GM21447 (cell line): ENCODE data around the gene CDC5L.
A peak's percentile ranks its signal among the peaks of the same experiment; 100 is the strongest.
"Not testable (repeated sequence)": the region's sequence is repeated elsewhere in the genome, so short reads cannot be mapped to it uniquely, and the experiment has no call there.

Experiments
- ATAC-seq: cut with Tn5 transposase; IDR thresholded peaks from one replicate; pipeline ENCODE4 v1.9.1; 2021; ENCODE audit not compliant: unreplicated experiment

CDC5L gene

DNA sequence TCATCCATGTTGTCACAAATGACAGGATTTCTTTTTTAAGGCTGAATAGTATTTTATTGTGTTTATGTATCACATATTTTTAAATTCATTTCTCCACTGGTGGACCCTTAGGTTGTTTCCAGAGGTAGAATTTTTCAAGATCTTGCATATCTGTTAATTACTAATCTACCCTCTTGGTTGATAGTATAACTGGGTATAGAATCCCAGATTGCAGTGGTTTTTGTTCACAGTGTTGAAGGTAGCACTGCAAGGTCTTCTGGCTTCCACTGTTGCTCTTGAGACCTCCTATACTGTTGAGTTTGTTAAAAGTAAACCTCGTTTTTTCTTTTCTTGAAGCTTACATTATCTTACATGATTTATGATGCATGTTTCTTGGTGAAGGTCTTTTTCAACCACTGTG is 22.9 kb downstream of the CDC5L start:
- ATAC-seq, result no peak

DNA sequence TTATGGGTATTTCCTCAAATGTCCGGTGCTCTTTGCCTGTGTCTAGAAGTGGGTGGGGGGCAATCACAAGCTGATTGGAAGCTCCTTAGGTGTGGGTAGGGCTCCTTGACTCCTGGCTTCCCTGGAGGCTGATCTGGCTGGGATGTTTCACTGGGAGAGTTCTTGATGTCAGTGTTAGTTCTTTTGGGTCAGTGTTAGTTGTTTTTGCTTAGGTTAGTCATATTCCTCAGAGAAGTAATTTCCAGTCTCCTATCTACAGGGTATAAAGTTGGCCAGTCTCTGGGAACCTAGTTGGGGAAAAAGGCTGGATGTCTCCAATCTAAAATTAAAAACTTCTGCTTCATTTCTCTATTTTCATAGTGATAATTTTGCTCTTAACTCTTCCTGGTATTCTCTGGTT is 23.6 kb downstream of the CDC5L start:
- ATAC-seq, result no peak

DNA sequence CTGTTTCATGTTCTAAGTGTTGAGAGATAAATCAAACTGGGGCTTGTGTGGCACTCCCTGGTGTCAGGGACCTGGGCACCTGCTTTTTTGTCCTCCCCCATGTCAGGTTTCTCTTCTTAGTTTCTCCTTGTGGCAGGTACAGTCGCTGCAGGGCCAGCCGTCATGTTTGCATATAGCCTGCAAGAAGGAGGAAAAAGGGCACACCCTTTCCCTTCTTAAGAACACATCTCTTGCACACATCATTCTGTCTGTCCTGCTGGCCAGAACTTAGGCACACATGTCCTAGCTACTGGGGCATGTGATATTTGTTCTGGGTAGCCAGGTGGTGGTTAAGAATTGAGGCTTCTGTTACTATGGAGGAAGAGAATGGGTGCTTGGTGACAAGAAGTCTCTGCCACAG is 27.9 kb downstream of the CDC5L start:
- ATAC-seq, result no peak

DNA sequence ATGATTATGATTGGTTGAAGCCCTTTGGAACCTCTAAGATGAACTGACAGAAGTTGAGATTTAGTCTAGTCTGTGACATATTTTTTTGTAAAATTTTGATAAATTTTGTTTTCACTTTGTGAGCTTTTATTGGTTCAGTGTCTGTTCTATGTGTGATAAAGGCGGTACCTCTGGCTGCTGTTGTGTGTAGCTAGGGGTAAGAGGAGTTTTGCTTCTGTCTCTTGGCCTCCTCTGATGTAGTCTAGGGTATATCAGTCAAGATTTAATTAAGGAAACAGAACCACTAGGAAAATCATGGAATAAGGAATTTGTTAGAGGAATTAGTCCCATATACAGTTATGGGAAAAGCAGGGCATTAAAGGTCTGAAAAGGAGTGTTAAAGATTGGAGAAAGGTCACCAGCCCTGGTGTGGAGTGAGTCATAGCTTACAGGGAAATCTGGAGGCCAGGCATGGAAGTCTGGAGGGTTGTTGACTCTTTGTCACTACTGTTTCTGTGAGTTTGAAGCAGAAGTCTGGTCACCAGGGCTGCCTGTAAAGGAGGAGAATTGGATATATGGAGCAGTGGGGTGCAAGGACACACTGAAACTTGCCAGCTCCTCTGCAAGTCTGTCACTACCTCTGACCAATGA is 28.5 kb downstream of the CDC5L start:
- ATAC-seq, result no peak

DNA sequence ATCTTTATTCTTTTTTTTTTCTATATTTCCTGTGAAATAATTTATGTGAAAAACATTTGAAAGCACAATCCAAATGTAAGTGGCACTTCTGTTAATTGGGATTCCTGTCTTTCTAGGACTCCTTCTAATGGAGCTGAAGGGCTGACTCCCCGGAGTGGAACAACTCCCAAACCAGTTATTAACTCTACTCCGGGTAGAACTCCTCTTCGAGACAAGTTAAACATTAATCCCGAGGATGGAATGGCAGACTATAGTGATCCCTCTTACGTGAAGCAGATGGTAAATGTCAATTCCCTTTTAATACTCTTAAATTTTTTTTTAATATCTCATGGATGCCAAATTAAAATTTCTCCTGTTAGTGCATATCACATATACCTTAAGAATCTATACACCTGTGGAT is 35.0 kb downstream of the CDC5L start:
- ATAC-seq, result no peak

DNA sequence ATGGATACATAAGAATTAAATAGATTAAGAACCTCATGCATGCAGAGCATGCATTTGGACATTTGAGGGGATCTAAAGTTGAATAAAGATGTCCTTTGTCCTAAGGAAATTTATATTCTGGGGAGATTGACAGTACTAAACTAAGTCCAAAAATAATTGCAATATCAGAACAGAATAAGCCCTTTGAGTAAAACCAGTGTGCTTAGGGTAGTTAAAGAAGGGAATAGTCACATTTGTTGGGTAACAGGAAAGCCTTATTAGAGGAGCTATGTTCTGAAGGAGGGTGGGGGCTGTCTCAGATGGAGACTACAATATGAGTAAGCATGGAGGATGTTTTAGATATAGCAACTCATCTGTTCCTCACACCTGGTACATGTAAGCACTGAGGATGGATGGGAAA is 35.8 kb downstream of the CDC5L start:
- no peak for ATAC-seq

DNA sequence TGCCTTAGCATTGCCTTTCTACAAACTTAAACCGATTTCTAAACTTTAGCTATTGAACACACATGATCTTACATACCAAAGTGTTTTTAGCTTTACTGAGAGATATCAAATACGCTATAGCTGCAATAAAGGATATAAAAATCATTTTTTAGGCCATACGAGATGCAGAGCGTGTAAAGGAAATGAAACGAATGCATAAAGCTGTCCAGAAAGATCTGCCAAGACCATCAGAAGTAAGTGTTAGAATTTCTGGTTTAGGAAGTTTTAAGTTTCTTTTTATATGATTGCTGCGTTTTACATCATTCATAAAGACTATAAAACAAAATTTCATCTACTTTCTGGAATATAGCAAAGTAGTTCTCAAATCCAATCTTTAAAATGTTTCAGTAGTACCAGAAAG is 38.4 kb downstream of the CDC5L start:
- no peak for ATAC-seq

DNA sequence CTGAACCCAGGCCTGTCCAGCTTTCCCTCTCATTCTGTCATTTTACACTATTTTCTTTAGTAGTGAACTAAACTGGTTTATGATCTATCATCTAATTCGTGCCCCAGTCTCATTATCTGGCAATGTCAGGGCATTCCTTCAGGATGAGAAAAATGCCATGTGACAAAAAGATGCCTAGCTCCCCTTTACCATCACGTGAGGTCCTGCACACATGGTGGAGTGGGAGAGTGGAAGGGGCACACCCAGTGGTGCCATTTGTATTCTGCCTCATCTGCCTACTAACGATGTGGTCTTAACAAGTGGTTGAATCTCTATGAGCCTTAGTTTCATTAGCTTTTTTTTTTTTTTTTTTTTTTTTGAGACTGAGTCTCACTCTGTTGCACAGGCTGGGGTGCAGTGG is 41.2 kb downstream of the CDC5L start:
- no peak for ATAC-seq

DNA sequence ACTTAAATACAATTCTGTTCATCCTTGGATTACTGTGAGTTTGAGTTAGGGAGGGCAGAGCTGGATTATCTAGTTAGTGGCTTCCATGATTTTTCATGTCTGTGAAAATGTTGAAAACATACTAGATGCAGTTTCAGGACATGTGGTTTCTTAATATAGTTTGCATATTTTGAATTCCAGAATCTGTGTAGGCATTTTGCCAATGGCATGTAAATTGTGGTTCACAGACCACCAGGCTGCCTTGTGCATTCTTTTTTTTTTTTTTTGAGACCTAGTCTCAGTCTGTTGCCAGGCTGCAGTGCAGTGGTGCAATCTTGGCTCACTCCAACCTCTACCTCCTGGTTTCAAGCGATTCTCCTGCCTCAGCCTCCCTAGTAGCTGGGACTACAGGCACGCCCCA is 42.8 kb downstream of the CDC5L start:
- ATAC-seq, result no peak

DNA sequence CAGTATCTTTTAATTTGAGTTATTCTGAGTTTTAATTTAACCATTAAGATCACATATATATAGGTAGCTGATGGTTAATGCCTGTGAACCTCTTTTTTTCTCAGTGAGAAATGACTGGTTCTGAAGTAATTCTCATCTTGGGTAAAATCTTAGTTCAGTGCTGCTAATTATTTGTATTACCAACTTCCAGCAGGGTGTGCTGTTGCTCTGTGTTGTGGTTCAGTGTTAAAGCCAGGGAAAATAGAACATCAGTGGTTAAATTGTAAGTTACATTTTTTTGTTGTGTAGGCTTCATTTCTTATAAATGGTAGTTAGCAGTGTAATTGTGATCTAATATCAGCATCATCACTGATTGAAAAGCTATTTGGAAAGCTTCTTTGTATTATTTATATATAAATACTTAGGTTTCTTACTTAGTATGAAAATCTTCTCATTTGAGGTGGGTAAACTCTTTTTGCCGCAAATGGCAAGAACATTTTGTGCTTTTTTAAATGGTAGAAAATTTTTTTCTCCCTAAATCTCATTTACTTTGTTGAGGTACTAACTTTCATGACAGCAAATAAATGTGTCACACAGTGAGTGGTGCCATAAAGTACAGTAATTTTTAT is 43.7 kb downstream of the CDC5L start:
- ATAC-seq, result peak; percentile 69

DNA sequence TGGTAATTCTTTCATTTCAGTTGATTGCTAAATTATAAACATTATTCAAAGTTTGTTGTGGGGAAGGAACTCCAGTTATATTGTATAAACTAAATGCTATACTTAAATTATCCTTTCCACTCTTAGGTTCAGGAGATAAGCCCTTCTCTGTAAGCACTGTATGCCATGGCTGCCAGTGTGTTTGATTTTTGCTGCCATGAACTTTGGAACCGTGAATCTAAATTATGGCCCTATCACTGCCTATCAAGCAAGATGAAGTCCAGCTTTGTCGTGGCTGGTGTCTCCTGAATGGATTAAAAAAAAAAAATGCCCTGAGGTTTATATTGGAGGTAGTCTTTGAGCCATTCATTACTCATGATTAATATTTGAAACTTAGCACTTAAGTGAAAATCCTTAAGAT is 44.7 kb downstream of the CDC5L start:
- ATAC-seq, result no peak

DNA sequence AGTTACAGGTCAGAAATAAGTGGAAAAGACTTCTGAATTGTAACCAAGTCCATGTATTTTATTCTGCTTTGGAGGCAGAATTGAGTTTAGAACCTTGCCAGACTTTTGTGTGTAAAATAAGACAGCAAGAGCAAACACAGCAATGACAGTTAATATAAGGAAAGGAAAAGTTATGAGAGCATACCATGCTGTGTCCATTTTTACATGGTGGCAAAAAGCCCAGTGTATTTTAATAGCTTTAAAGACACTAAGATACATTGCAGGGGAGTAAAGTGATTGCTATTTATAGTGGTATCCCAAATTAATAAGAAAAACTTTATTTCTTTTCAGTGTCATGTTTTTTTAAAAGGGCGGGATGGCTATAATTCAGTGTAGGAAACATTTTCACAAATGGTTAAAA is 45.2 kb downstream of the CDC5L start:
- ATAC-seq, result no peak

DNA sequence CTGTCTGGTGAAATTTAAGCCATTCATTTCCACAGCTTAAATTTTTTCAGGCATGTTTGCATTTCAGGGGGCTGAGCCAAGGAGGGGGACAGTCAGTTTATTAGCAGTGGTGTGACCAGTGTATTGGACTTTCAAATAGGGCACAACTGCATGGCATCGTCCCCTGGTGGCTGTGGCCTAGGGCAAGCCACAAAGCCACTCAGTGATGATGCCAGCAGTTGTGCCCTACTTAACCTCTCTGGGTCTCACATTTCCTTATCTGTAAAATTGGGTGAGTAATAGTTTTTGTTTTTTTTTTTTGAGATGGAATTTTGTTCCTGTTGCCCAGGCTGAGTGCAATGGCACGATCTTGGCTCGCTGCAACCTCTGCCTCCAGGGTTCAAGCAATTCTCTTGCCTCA is 48.0 kb downstream of the CDC5L start:
- ATAC-seq, result no peak

DNA sequence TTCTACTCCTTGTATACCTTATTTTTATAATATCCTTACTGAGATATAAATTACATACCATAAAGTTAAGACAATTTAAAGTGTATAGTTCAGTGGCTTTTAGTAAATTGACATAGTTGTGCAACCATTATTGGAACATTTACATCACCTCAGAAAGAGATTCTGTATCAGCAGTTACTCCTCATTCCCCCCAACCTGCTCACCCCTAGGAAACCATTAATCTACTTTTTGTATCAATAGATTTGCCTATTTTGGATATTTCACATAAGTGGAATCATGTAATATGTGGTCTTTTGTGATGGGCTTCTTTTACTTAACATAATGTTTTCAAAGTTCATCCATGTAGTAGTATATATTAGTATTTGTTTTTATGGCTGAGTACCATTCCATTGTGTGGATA is 51.3 kb downstream of the CDC5L start:
- ATAC-seq, result no peak

DNA sequence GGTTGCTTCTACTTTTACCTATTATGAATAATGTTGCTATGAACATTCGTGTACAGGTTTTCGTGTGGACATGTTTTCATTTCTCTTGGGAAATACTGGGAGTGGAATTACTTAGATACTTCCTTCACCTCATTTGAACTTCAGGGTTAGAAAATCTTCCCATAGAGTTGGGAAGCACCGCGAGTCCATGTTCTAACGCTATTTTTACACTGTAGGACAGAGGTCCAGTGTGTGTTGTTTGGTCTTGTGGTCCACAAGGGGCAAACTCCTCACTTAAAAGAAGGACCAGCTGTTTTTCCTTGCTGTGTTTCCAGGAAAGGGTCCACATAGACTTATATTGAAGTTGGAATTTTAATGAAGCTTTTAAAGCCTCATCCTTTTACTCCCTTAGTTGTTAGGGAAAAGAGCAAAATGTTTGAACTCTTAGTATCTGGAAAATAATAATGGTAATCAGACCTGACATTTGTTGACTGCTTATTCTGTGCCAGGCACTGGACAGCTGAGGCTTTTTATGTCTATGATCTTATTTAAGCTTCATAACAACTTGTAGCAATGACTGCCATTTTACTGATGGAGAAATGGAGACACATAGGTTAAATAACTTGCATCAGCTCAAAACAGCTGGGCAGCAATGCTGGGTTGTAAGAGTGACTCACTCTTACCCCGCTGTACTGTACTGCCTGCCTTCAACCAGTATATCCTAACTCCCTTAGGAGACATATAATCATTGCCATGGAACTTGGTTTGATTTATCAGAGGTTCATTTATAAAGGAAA is 52.0 kb downstream of the CDC5L start:
- no peak for ATAC-seq

DNA sequence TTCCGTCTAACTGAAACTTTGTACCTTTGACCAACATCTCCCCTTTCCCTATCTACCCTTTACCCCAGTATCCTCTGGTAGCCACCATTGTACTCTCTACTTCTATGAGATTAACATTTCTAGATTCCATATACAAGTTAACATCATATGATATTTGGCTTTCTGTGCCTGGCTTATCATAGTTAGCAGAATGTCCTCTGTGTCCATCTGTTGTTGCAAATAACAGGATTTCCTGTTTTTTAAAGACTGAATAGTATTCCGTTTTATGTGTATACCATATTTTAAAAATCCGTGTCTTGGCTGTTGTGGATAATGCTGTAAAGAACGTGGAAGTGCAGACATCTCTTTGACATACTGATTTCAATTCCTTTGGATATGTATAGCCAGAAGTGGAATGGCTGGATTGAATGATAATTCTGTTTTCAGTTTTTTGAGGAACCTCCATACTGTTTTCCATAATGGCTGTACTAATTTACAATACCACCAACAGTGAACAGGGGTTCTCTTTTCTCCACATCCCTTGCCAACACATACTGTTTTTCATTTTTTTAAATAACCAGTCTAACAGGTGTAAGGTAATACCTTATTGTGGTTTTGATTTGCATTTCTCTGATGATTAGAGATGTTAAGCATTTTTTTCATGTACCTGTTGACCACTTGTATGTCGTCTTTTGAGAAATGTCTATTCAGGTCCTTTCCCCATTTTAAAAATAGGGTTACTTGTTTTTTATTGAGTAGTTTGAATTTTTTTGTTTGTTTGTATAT is 53.8 kb downstream of the CDC5L start:
- no peak for ATAC-seq

DNA sequence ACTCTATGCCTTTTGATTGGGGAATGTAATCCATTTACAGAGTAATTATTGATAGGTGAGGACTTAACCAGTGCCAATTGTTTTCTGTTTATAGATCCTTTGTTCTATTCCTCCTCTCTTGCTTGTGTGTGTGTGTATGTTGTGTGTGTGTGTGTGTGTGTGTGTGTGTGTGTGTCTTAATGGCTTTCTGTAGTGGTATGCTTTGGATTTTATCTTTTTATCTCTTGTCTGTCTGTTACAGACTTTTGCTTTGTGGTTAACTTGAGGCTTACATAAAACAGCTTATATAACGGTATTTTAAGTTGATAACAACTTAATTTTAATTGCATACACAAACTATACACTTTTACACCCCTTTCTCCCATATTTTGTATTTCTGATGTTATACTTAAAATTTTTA is 54.7 kb downstream of the CDC5L start:
- no peak for ATAC-seq

DNA sequence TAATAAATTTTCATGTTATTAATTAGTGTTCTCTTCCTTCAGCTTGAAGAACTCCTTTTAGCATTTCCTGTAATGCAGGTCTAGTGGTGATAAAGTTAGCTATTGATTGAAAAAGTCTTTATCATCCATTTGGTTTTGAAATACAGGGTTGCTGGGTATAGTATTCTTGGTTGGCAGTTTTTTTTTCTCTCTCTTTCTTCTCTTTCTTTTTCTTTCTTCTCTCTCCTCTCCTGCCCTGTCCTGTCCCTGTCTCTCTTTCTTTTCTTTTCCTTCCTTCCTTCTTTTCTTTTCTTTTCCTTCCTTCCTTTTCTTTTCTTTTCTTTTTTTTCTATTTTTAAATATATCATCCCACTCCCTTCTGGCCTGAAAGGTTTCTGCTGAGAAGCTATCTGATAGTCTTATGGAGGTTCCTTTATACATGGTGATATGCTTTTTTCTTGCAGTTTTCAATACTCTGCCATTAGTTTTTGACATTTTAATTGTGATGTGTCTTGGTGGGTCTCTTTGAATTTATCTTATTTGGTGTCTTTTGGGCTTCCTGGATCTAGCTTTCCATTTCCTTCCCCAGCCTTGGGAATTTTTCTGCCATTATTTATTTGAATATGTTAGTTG is 55.4 kb downstream of the CDC5L start:
- no peak for ATAC-seq

DNA sequence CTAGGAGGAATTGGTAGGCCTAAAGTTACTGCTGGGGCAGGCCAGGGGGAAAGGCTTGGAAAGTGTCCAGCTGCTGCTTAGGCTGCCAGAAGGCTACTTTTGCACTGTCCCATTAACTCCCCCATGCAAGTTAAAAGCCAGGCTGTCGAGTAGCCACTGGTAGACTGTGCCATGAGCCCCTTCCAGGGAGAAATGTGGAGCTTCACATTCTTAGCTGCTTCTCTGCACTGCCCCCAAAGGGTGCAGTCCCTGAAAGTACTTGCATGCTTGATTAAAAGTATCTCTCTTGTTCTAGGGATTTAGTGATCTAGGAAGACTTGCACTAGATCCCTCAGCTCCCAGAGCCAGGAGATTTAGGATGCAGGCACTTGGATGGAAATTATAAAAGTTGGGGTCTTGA is 57.3 kb downstream of the CDC5L start:
- ATAC-seq, result no peak

DNA sequence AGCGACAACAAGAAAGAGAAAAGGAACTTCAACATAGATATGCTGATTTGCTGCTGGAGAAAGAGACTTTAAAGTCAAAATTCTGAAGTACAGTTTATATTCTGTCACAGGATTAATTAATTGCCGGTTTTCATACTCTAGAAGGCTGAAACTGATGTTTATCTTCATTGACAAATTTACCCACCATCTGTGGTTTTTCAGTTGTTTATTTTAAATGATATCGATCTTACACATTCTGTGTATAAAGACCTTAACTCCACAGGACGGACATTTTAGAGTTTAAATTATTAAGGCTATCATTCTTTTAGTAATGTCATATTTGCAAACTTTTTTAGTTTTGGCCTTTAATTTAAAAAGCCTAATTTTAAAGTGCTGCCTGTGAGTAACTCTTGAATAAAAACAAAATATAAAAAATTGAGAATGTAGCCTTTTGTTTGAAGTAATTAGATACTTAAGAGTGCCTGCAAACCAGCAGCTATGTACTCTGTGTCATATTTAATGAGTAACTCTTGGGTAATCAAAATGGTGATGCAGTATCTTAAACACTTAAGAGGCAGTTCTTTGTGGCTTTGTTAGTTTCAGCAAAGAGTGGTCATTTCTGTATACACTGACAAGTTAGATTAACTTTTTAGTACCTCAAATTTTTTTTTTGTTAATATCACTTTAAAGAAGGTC is 59.3 kb downstream of the CDC5L start:
- no peak for ATAC-seq

DNA sequence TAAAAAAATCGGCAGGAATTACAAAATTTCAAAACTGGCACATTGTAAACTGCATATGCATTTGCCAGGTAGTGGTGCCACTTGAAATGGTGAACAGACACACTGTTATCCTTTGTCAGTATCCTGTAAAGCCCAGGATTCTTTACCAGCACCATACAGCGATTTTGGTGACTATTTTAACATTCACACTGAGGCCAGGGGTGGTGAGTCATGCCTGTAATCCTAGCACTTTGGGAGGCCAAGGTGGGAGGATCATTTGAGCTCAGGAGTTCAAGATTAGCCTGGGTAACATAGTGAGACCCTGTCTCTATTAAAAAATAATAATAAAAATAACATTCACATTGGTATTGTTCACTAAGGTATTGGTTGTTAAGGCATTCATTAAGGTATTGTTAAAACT is 61.7 kb downstream of the CDC5L start:
- not testable (repeated sequence) for ATAC-seq
